KOPT-K1 (cell line): ENCODE results near the gene BICRAL.
"Not testable (repeated sequence)": the region's sequence is repeated elsewhere in the genome, so short reads cannot be mapped to it uniquely, and the experiment has no call there.

ENCODE experiments used
- H3K27ac ChIP-seq: fragments of 200-600 bp; sonication (generic); 2 replicates; pipeline ENCODE4 v1.5.1; 2016; ENCODE audit warnings: antibody characterized with exemption, mild to moderate bottlenecking, low read depth, low read length; ENCODE audit not compliant: poor library complexity, severe bottlenecking
- H3K36me3 ChIP-seq: fragments of 200-600 bp; sonication (generic); 2 replicates; pipeline ENCODE4 v1.5.1; 2017; ENCODE audit warnings: antibody characterized with exemption, mild to moderate bottlenecking, low read length, moderate library complexity; ENCODE audit not compliant: insufficient read depth
- H3K9me3 ChIP-seq: fragments of 200-600 bp; sonication (generic); 2 replicates; pipeline ENCODE4 v1.5.1; 2017; ENCODE audit warnings: antibody characterized with exemption, low read length, mild to moderate bottlenecking; ENCODE audit not compliant: insufficient read depth, poor library complexity, severe bottlenecking

The BICRAL gene

GRCh38 chr6:42781796-42782688, at the start of gene BICRAL:
Gene BICRAL, plus strand, starts transcription at chr6:42782052. Its CDS starts 39,971 bp downstream, at chr6:42822023.
- peak within 1 kb of the TSS; percentile 98 for H3K27ac ChIP-seq
- no peaks in the 10 kb centered on the region for H3K9me3 ChIP-seq
- no peaks in the 10 kb centered on the region for H3K36me3 ChIP-seq

GRCh38 chr6:42733867-42734481, 47.9 kb upstream of the BICRAL start:
- not testable (repeated sequence) for H3K9me3 ChIP-seq, H3K36me3 ChIP-seq, H3K27ac ChIP-seq

- H3K9me3 ChIP-seq: no peaks in the 10 kb centered on the region
- no peak overlapping the region for H3K27ac ChIP-seq
Observed at GRCh38 chr6:42735976-42736375, 45.9 kb upstream of the BICRAL start.

GRCh38 chr6:42740725-42741124, 41.1 kb upstream of the BICRAL start:
- Histone ChIP-seq H3K36me3 (no peaks in the 10 kb centered on the region), H3K9me3 (no peaks in the 10 kb centered on the region), H3K27ac (no peak overlapping the region)

More at GRCh38 chr6:42735976-42736375, 45.9 kb upstream of the BICRAL start:
- no peaks in the 10 kb centered on the region for H3K36me3 ChIP-seq

- Histone ChIP-seq H3K36me3 (no peaks in the 10 kb centered on the region), H3K9me3 (no peaks in the 10 kb centered on the region), H3K27ac (no peak overlapping the region)
Observed at GRCh38 chr6:42742116-42742894, 39.5 kb upstream of the BICRAL start.

GRCh38 chr6:42744351-42744893, 37.4 kb upstream of the BICRAL start:
- Histone ChIP-seq H3K9me3 (no peaks in the 10 kb centered on the region), H3K27ac (no peak overlapping the region), H3K36me3 (no peaks in the 10 kb centered on the region)

- Histone ChIP-seq H3K27ac (peak overlapping the region; percentile 93), H3K36me3 (no peaks in the 10 kb centered on the region), H3K9me3 (no peaks in the 10 kb centered on the region)
Observed at GRCh38 chr6:42745083-42745639, 36.7 kb upstream of the BICRAL start.

- Histone ChIP-seq H3K27ac (peak within 1 kb of the TSS; percentile 93), H3K36me3 (no peaks in the 10 kb centered on the region), H3K9me3 (no peaks in the 10 kb centered on the region)
Observed at GRCh38 chr6:42745640-42746462, 36.0 kb upstream of the BICRAL start, which contains the start of gene TBCC. Gene TBCC, minus strand, starts transcription at chr6:42746103. Its CDS starts 30 bp downstream, at chr6:42746073.

- H3K9me3 ChIP-seq: no peaks in the 10 kb centered on the region
- H3K36me3 ChIP-seq: no peaks in the 10 kb centered on the region
- peak overlapping the region; percentile 76 for H3K27ac ChIP-seq
Observed at GRCh38 chr6:42746463-42747391, 35.1 kb upstream of the BICRAL start.

- no peaks in the 10 kb centered on the region for H3K9me3 ChIP-seq
- H3K36me3 ChIP-seq: no peaks in the 10 kb centered on the region
- no peak overlapping the region for H3K27ac ChIP-seq
Observed at GRCh38 chr6:42748203-42748898, 33.5 kb upstream of the BICRAL start.

GRCh38 chr6:42751055-42751454, 30.8 kb upstream of the BICRAL start:
- H3K9me3 ChIP-seq: no peaks in the 10 kb centered on the region
- H3K36me3 ChIP-seq: no peaks in the 10 kb centered on the region
- no peak overlapping the region for H3K27ac ChIP-seq

- Histone ChIP-seq H3K9me3 (no peaks in the 10 kb centered on the region), H3K36me3 (no peaks in the 10 kb centered on the region), H3K27ac (no peak overlapping the region)
Observed at GRCh38 chr6:42754759-42755158, 27.1 kb upstream of the BICRAL start.

GRCh38 chr6:42756722-42757121, 25.1 kb upstream of the BICRAL start:
- H3K27ac ChIP-seq: no peak overlapping the region

More at GRCh38 chr6:42756722-42757121, 25.1 kb upstream of the BICRAL start:
- no peaks in the 10 kb centered on the region for H3K36me3 ChIP-seq
- H3K9me3 ChIP-seq: no peaks in the 10 kb centered on the region
